Psoas muscle (tissue), 8 donors: ENCODE data around the gene OAS2. TPM values are rescaled to one million over a fixed set of nuclear protein-coding genes. Genes with fewer than 3 reads are reported as not detected.

Source experiments
- ATAC-seq, 4 donors: fragments of 200-7000 bp; cut with Tn5 transposase; one replicate each; pipeline ENCODE4 v1.9.1; 2020; ENCODE audit warnings: moderate library complexity in 3 of 4, mild to moderate bottlenecking in 2 of 4
- DNase-seq, 2 donors: peaks; one replicate each; pipeline ENCODE4 v3.0.0-alpha.2; 2020
- H3K27ac ChIP-seq: fragments of 200-600 bp; one replicate; pipeline ENCODE4 v1.8.0; 2022
- H3K27me3 ChIP-seq, 3 donors: fragments of 200-600 bp in 1 of 3; one replicate each; pipeline versions ENCODE4 v1.6.1 to v1.8.0; 2013 to 2022; ENCODE audit warnings: low read length in 2 of 3, mild to moderate bottlenecking in 2 of 3, moderate library complexity in 1 of 3; ENCODE audit not compliant: insufficient read depth in 3 of 3
- H3K36me3 ChIP-seq, 2 donors: fragments of 200-600 bp in 1 of 2; one replicate each; pipeline versions ENCODE4 v1.6.1 to v1.8.0; 2013 to 2022; ENCODE audit warnings: low read depth in 1 of 2, mild to moderate bottlenecking in 1 of 2, moderate library complexity in 1 of 2; ENCODE audit not compliant: insufficient read depth in 1 of 2
- H3K4me1 ChIP-seq: fragments of 200-600 bp; one replicate; pipeline ENCODE4 v1.8.0; 2022
- H3K4me3 ChIP-seq: fragments of 200-600 bp; one replicate; pipeline ENCODE4 v1.8.0; 2022; ENCODE audit warnings: mild to moderate bottlenecking
- H3K9me3 ChIP-seq: fragments of 200-600 bp; one replicate; pipeline ENCODE4 v1.8.0; 2022
- CTCF ChIP-seq: fragments of 200-600 bp; IDR thresholded peaks from one replicate; pipeline ENCODE4 v1.8.0; 2022; ENCODE audit warnings: antibody characterized with exemption
- WGBS, 3 donors: extraction: QIAGEN DNeasy Blood & Tissue Kit; methylation state at CpG; one replicate each; pipeline versions ENCODE4 v1.1.6 to v1.1.7; 2013; 5-methylcytosine and 5-hydroxymethylcytosine counted together
- intact Hi-C, 2 donors: fragments of 100-400 bp; cut with DNase I; formaldehyde crosslinking; loops; one replicate each; pipeline versions ENCODE4 v1.11.0 to v1.14.2; 2022
- polyA plus RNA-seq, 3 donors: library from polyadenylated mRNA; stranded (reverse); fragments of 200-250 nt; gene quantifications; one replicate each; pipeline ENCODE4 v1.2.3, GENCODE V29; 2013
- total RNA-seq, 4 donors: library from RNA; stranded (reverse); fragmentation: NEBNext Ultra II Directional in 2 of 4; extraction: Animal tissue kit (Norgen Biotek cat#: 25700) in 2 of 4; gene quantifications; one replicate each; pipeline versions ENCODE4 v1.2.1 to v1.2.4, GENCODE V29; 2021 to 2023
- donor health status: healthy with polysubstance abuse.
- donor health status: DM: no; HTN: no; CAD: no; lungs with moderate emphysema.
- donor health status: Bipolar disorder and iron deficiency.
- donor health status: healthy.
- donor health status: DM: yes; HTN: yes; CAD: no.
- donor health status: DM: no; HTN: no; CAD: no.
- donor health status: DM: no; HTN: no; CAD: no.
- donor health status: DM: yes; HTN: yes; CAD: no.

OAS2 gene
- total and polyA plus RNA-seq, 7 donors: 1.5 to 8.4 (median 2.1) TPM

- Histone ChIP-seq H3K9me3 (no peaks in the 10 kb centered on the region), H3K27ac (no peak overlapping the region), H3K4me3 (no peak overlapping the region), H3K36me3 (no peaks in the 10 kb centered on the region), H3K4me1 (no peaks in the 10 kb centered on the region), H3K27me3 (peaks cover 0 to 19% (median 11%) of the 10 kb centered on the region in 3 donors)
- peak in 1 of 2 donors; percentile 56 for DNase-seq
- intact Hi-C loops: loop anchor here in 1 of 2 donors (2.0 to 5.0 kb wide), 2 partner anchors 104 to 126 kb away; no protein-coding TSS in a partner anchor
- TF ChIP-seq CTCF: peak; percentile 72
- ATAC-seq: peak; percentile 49 to 67 (median 54)
- 7 to 10% (median 9%) methylated on average over 6 of the region's 6 CpGs for WGBS, 3 donors
These were observed 70.4 kb downstream of the OAS2 start for GRCh38 chr12:113048716-113049127.

GRCh38 chr12:113049976-113050742 lies 71.8 kb downstream of the OAS2 start:
- Histone ChIP-seq H3K27ac (no peak overlapping the region), H3K4me3 (no peak overlapping the region), H3K9me3 (no peaks in the 10 kb centered on the region), H3K4me1 (no peaks in the 10 kb centered on the region), H3K27me3 (peaks cover 0 to 21% (median 9%) of the 10 kb centered on the region in 3 donors), H3K36me3 (no peaks in the 10 kb centered on the region)
- intact Hi-C loops: loop anchor here (2.0 to 10.0 kb wide), 3 partner anchors 102 to 125 kb away; no protein-coding TSS in a partner anchor
- WGBS, 3 donors: 38 to 49% (median 46%) methylated on average over 11 of the region's 11 CpGs
- DNase-seq (no peak), ATAC-seq (no peak)
- TF ChIP-seq CTCF: no peak

- H3K4me3 ChIP-seq: no peak overlapping the region
- ATAC-seq: no peak
- no peak overlapping the region for H3K27ac ChIP-seq
- 60 to 72% (median 62%) methylated on average over 7 of the region's 7 CpGs for WGBS, 3 donors
- intact Hi-C loops: loop anchor here in 1 of 2 donors (10.0 kb wide), 1 partner anchor 104 kb away; no protein-coding TSS in a partner anchor
- TF ChIP-seq CTCF: no peak
- peaks cover 0 to 26% (median 13%) of the 10 kb centered on the region in 3 donors for H3K27me3 ChIP-seq
- DNase-seq: no peak
- no peaks in the 10 kb centered on the region for H3K36me3 ChIP-seq
- no peaks in the 10 kb centered on the region for H3K4me1 ChIP-seq
- H3K9me3 ChIP-seq: no peaks in the 10 kb centered on the region
These were observed 72.5 kb downstream of the OAS2 start for GRCh38 chr12:113050795-113051194.

GRCh38 chr12:113051759-113052158 lies 73.4 kb downstream of the OAS2 start:
- no peak overlapping the region for H3K27ac ChIP-seq
- WGBS, 3 donors: 77 to 85% (median 78%) methylated on average over 4 of the region's 4 CpGs
- peaks cover 0 to 36% (median 15%) of the 10 kb centered on the region in 3 donors for H3K27me3 ChIP-seq
- no peak for TF ChIP-seq CTCF
- no peaks in the 10 kb centered on the region for H3K9me3 ChIP-seq
- no peaks in the 10 kb centered on the region for H3K4me1 ChIP-seq
- no peaks in the 10 kb centered on the region for H3K36me3 ChIP-seq
- DNase-seq: no peak
- H3K4me3 ChIP-seq: no peak overlapping the region
- ATAC-seq: no peak
- intact Hi-C loops: loop anchor here in 1 of 2 donors (10.0 kb wide), 1 partner anchor 103 kb away; no protein-coding TSS in a partner anchor
